K562 (cell line): ENCODE measurements around the gene ZMYND8. TPM values are rescaled to one million over a fixed set of nuclear protein-coding genes. Genes with fewer than 3 reads are reported as not detected.

Source experiments
- CHAMP1 ChIP-seq: fragments of 450-650 bp; IDR thresholded peaks from 2 replicates; pipeline ENCODE4 v1.6.1; 2016; ENCODE audit warnings: mild to moderate bottlenecking
- RAD21 ChIP-seq, 2 experiments: fragments of 250-450 bp in 1 of 2; fragments of 450-650 bp in 1 of 2; sonication (Bioruptor Pico) in 1 of 2; formaldehyde crosslinking in 1 of 2; IDR thresholded peaks in 1 of 2; conservative IDR thresholded peaks in 1 of 2; 2 replicates each; pipeline versions ENCODE4 v1.4.0 to v1.8.0; 2020 to 2022; ENCODE audit warnings: mild to moderate bottlenecking in 2 of 2, moderate library complexity in 1 of 2
- RCOR1 ChIP-seq, 2 experiments: IDR thresholded peaks; 2 replicates each; pipeline ENCODE4 v1.6.1; 2012; ENCODE audit warnings: low read depth in 2 of 2, low read length in 2 of 2, borderline replicate concordance in 1 of 2, improper control_type of control experiment in 1 of 2
- SRSF7 ChIP-seq: fragments of 200-400 bp; formaldehyde crosslinking; optimal IDR thresholded peaks from 2 replicates; pipeline ENCODE3; 2017; ENCODE audit warnings: mild to moderate bottlenecking, low read depth, low read length
- ZBTB17 ChIP-seq: fragments of 450-650 bp; formaldehyde crosslinking; IDR thresholded peaks from 2 replicates; pipeline ENCODE4 v1.4.0; 2020; ENCODE audit warnings: mild to moderate bottlenecking
- ZNF274 ChIP-seq: IDR thresholded peaks from 2 replicates; pipeline ENCODE4 v1.6.1; 2011; ENCODE audit warnings: low read depth, mild to moderate bottlenecking, low read length, moderate library complexity, borderline replicate concordance
- polyA plus RNA-seq, 8 experiments: library from polyadenylated mRNA; depleted of rRNA in 4 of 8; stranded (reverse) in 5 of 8; unstranded in 3 of 8; fragments of >200 nt; fragmentation: Nextera tagmentation in 2 of 8; fragmentation: Illumina TruSeq in 1 of 8; extraction: Ambion mirVana in 2 of 8; extraction: Trizol in 1 of 8; gene quantifications; 2 replicates each; pipeline versions ENCODE4 v1.2.1 to v1.2.3, GENCODE V29; 2011 to 2014; ENCODE audit warnings: inconsistent platforms in 1 of 8, missing spikeins in 1 of 8
- total RNA-seq, 7 experiments: library from RNA; depleted of rRNA in 6 of 7; stranded (reverse); fragments of >200 nt in 6 of 7; fragmentation: Illumina TruSeq in 2 of 7; extraction: Trizol in 2 of 7; gene quantifications; 2 replicates each; pipeline versions ENCODE4 v1.2.1 to v1.2.3, GENCODE V29; 2011 to 2021; ENCODE audit warnings: low replicate concordance in 1 of 7
- TF ChIP-seq, protein P1 (sequence below): fragments of 450-650 bp; IDR thresholded peaks from 2 replicates; pipeline ENCODE4 v1.6.1; 2016; ENCODE audit warnings: antibody characterized with exemption

Gene ZMYND8
- total and polyA plus RNA-seq, 9 of the 15 experiments (the other 6 are each of a cell fraction or from before 2014, with no cell fraction given), result 31.8 to 148 (median 71.9) TPM

DNA sequence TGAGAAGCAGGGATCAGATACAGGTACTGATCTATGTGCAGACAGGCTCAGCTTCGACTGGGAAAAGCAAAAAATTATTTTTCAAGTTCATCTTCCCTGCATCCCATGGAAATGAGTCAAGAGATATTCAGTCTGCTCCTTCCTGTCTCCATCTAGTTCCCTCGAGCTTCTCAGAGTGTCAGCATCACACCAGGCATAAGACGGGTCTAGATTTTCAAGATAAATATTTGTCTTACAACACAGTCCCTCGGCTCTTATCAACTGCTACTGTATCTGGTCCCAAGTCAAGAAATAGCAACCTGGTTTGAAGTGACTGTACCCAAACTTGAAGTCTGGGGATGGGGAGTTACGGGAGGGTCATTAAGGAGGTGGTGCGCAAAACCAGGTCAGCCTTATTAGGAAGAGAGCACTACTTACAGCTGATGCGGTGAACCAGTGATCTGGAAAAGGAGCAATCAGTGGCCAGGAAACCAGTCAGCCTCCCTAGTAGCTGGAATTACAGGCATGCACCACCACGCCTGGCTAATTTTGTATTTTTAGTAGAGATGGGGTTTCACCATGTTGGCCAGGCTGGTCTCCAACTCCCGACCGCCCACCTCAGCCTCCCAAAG is 29.7 kb downstream of the ZMYND8 start (continued):
- TF ChIP-seq RCOR1 (IDR thresholded peaks at IDR 0.05; ENCODE audit: borderline replicate concordance in 1 of 2, low read depth in 2 of 2, low read length in 2 of 2) (peak in 1 of 2 experiments; percentile 21; a peak in 1 of 4 replicates), SRSF7 (no peak), CHAMP1 (no peak), ZNF274 (no peak), RAD21 (CRISPR knock-in tag; conservative IDR thresholded peaks at IDR 0.05 in 1 of 2, IDR thresholded peaks at IDR 0.05 in 1 of 2) (peak in 1 of 2 experiments; percentile 26; a peak in 2 of 4 replicates), ZBTB17 (no peak)
- TF ChIP-seq, protein P1, sequence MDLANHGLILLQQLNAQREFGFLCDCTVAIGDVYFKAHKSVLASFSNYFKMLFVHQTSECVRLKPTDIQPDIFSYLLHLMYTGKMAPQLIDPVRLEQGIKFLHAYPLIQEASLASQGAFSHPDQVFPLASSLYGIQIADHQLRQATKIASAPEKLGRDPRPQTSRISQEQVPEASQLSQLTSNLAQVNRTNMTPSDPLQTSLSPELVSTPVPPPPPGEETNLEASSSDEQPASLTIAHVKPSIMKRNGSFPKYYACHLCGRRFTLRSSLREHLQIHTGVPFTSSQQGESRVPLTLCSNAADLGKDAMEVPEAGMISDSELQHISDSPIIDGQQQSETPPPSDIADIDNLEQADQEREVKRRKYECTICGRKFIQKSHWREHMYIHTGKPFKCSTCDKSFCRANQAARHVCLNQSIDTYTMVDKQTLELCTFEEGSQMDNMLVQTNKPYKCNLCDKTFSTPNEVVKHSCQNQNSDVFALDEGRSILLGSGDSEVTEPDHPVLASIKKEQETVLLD, result no peak
